ENCODE results near the gene STYX. TPM values are rescaled to one million over a fixed set of nuclear protein-coding genes. Genes with fewer than 3 reads are reported as not detected.

The STYX gene
- total and polyA plus RNA-seq, 2 experiments from 2014 or later = 23.3 to 40.2 TPM

GRCh38 chr14:52706286-52706685 lies 23.7 kb upstream of the STYX start:
- Mint-ChIP-seq H3K4me1 (peaks cover 16% of the 10 kb centered on the region), H3K9me3 (no peaks in the 10 kb centered on the region; the same call in 2 of the 3 replicates), H3K27me3 (ENCODE audit: insufficient read depth, low read depth, poor library complexity) (peaks cover 7% of the 10 kb centered on the region), H3K4me3 (peak overlapping the region; percentile 100), H3K36me3 (ENCODE audit: low read depth) (peaks cover 40% of the 10 kb centered on the region), H3K27ac (peak overlapping the region; percentile 99)
- ATAC-seq (peak; percentile 8; the same call in 2 of the 3 replicates), DNase-seq (ENCODE audit: low spot score) (peak; percentile 21)
- Histone ChIP-seq H3K4me1 (ENCODE audit: insufficient read depth) (peaks cover 10% of the 10 kb centered on the region), H3K27me3 (ENCODE audit: insufficient read depth) (no peaks in the 10 kb centered on the region), H2AFZ (peak overlapping the region; percentile 94; the same call in 1 of the 2 replicates), H3K27ac (ENCODE audit: low read depth) (peak overlapping the region; percentile 96; the same call in 1 of the 2 replicates), H3K79me2 (replicated peaks; ENCODE audit: insufficient read depth) (peaks cover 42% of the 10 kb centered on the region), H3K4me3 (peak overlapping the region; percentile 97), H3K4me2 (peak overlapping the region; percentile 75), H3K9me2 (ENCODE audit: insufficient read depth) (no peaks in the 10 kb centered on the region), H4K20me1 (replicated peaks; ENCODE audit: insufficient read depth) (no peaks in the 10 kb centered on the region; the same call in 1 of the 2 replicates), H3K36me3 (ENCODE audit: insufficient read depth) (peaks cover 24% of the 10 kb centered on the region), H3F3A (replicated peaks; ENCODE audit: low read depth) (0 out of 2 replicates have a peak, but pooled peaks cover 4% of the 10 kb centered on the region)
- TF ChIP-seq POLR2AphosphoS5 (IDR thresholded peaks at IDR 0.05; ENCODE audit: low read depth) (no peak), NANOG (IDR thresholded peaks at IDR 0.05; ENCODE audit: borderline replicate concordance) (no peak), JUNB (IDR thresholded peaks at IDR 0.05; ENCODE audit: unreplicated experiment) (no peak), STAT1 (IDR thresholded peaks at IDR 0.05; ENCODE audit: unreplicated experiment) (no peak), ETS1 (IDR thresholded peaks at IDR 0.05) (no peak), EZH2phosphoT487 (IDR thresholded peaks at IDR 0.05; ENCODE audit: unreplicated experiment) (no peak), CREB1 (CRISPR knock-in tag; IDR thresholded peaks at IDR 0.05; ENCODE audit: low read depth) (no peak), ZNF331 (CRISPR knock-in tag; IDR thresholded peaks at IDR 0.05; ENCODE audit: low read depth) (no peak), ZNF114 (CRISPR knock-in tag; IDR thresholded peaks at IDR 0.05) (no peak), EZH2 (IDR thresholded peaks at IDR 0.05; ENCODE audit: low read depth, unreplicated experiment) (no peak)
- TF ChIP-seq, protein P1, sequence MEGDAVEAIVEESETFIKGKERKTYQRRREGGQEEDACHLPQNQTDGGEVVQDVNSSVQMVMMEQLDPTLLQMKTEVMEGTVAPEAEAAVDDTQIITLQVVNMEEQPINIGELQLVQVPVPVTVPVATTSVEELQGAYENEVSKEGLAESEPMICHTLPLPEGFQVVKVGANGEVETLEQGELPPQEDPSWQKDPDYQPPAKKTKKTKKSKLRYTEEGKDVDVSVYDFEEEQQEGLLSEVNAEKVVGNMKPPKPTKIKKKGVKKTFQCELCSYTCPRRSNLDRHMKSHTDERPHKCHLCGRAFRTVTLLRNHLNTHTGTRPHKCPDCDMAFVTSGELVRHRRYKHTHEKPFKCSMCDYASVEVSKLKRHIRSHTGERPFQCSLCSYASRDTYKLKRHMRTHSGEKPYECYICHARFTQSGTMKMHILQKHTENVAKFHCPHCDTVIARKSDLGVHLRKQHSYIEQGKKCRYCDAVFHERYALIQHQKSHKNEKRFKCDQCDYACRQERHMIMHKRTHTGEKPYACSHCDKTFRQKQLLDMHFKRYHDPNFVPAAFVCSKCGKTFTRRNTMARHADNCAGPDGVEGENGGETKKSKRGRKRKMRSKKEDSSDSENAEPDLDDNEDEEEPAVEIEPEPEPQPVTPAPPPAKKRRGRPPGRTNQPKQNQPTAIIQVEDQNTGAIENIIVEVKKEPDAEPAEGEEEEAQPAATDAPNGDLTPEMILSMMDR (conservative IDR thresholded peaks at IDR 0.05; ENCODE audit: low read depth in 2 of 2) = no peak
- TF ChIP-seq, protein P2, sequence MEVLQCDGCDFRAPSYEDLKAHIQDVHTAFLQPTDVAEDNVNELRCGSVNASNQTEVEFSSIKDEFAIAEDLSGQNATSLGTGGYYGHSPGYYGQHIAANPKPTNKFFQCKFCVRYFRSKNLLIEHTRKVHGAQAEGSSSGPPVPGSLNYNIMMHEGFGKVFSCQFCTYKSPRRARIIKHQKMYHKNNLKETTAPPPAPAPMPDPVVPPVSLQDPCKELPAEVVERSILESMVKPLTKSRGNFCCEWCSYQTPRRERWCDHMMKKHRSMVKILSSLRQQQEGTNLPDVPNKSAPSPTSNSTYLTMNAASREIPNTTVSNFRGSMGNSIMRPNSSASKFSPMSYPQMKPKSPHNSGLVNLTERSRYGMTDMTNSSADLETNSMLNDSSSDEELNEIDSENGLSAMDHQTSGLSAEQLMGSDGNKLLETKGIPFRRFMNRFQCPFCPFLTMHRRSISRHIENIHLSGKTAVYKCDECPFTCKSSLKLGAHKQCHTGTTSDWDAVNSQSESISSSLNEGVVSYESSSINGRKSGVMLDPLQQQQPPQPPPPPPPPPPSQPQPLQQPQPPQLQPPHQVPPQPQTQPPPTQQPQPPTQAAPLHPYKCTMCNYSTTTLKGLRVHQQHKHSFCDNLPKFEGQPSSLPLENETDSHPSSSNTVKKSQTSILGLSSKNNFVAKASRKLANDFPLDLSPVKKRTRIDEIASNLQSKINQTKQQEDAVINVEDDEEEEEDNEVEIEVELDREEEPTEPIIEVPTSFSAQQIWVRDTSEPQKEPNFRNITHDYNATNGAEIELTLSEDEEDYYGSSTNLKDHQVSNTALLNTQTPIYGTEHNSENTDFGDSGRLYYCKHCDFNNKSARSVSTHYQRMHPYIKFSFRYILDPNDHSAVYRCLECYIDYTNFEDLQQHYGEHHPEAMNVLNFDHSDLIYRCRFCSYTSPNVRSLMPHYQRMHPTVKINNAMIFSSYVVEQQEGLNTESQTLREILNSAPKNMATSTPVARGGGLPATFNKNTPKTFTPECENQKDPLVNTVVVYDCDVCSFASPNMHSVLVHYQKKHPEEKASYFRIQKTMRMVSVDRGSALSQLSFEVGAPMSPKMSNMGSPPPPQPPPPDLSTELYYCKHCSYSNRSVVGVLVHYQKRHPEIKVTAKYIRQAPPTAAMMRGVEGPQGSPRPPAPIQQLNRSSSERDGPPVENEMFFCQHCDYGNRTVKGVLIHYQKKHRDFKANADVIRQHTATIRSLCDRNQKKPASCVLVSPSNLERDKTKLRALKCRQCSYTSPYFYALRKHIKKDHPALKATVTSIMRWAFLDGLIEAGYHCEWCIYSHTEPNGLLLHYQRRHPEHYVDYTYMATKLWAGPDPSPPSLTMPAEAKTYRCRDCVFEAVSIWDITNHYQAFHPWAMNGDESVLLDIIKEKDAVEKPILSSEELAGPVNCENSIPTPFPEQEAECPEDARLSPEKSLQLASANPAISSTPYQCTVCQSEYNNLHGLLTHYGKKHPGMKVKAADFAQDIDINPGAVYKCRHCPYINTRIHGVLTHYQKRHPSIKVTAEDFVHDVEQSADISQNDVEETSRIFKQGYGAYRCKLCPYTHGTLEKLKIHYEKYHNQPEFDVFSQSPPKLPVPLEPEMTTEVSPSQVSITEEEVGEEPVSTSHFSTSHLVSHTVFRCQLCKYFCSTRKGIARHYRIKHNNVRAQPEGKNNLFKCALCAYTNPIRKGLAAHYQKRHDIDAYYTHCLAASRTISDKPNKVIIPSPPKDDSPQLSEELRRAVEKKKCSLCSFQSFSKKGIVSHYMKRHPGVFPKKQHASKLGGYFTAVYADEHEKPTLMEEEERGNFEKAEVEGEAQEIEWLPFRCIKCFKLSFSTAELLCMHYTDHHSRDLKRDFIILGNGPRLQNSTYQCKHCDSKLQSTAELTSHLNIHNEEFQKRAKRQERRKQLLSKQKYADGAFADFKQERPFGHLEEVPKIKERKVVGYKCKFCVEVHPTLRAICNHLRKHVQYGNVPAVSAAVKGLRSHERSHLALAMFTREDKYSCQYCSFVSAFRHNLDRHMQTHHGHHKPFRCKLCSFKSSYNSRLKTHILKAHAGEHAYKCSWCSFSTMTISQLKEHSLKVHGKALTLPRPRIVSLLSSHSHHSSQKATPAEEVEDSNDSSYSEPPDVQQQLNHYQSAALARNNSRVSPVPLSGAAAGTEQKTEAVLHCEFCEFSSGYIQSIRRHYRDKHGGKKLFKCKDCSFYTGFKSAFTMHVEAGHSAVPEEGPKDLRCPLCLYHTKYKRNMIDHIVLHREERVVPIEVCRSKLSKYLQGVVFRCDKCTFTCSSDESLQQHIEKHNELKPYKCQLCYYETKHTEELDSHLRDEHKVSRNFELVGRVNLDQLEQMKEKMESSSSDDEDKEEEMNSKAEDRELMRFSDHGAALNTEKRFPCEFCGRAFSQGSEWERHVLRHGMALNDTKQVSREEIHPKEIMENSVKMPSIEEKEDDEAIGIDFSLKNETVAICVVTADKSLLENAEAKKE (CRISPR knock-in tag; IDR thresholded peaks at IDR 0.05) = no peak
- TF ChIP-seq, protein P3, sequence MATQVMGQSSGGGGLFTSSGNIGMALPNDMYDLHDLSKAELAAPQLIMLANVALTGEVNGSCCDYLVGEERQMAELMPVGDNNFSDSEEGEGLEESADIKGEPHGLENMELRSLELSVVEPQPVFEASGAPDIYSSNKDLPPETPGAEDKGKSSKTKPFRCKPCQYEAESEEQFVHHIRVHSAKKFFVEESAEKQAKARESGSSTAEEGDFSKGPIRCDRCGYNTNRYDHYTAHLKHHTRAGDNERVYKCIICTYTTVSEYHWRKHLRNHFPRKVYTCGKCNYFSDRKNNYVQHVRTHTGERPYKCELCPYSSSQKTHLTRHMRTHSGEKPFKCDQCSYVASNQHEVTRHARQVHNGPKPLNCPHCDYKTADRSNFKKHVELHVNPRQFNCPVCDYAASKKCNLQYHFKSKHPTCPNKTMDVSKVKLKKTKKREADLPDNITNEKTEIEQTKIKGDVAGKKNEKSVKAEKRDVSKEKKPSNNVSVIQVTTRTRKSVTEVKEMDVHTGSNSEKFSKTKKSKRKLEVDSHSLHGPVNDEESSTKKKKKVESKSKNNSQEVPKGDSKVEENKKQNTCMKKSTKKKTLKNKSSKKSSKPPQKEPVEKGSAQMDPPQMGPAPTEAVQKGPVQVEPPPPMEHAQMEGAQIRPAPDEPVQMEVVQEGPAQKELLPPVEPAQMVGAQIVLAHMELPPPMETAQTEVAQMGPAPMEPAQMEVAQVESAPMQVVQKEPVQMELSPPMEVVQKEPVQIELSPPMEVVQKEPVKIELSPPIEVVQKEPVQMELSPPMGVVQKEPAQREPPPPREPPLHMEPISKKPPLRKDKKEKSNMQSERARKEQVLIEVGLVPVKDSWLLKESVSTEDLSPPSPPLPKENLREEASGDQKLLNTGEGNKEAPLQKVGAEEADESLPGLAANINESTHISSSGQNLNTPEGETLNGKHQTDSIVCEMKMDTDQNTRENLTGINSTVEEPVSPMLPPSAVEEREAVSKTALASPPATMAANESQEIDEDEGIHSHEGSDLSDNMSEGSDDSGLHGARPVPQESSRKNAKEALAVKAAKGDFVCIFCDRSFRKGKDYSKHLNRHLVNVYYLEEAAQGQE (IDR thresholded peaks at IDR 0.05; ENCODE audit: unreplicated experiment) = no peak

Data from GM23338 (cell line).